Activated CD4-positive, alpha-beta memory T cell treated with anti-CD3 and anti-CD28 coated beads, Interleukin-2, amount 10 ng/mL, durations not matched to agents 7 days and 5 days (primary cell): Measurements from ENCODE around the gene NEDD4L. TPM values are rescaled to one million over a fixed set of nuclear protein-coding genes. Genes with fewer than 3 reads are reported as not detected.

Source experiments
- CTCF ChIA-PET: fragments of 350-600 bp; sonication (Branson Sonifier 250); formaldehyde crosslinking; loops from one replicate; lab custom pipeline; 2021; ENCODE audit warnings: antibody characterized with exemption, inconsistent platforms; lab: Charles Lee
- POLR2A ChIA-PET: fragments of 350-600 bp; sonication (Branson Sonifier 250); formaldehyde crosslinking; loops from one replicate; lab custom pipeline; 2021; ENCODE audit warnings: antibody characterized with exemption; lab: Charles Lee
- DNase-seq: peaks from one replicate; pipeline ENCODE4 v3.0.0-alpha.2; 2020
- H3K27ac Mint-ChIP-seq: one replicate; pipeline ENCODE4 v1.8.0; 2021; ENCODE audit warnings: mild to moderate bottlenecking, mixed read lengths
- H3K27me3 Mint-ChIP-seq: one replicate; pipeline ENCODE4 v1.8.0; 2021; ENCODE audit warnings: mixed read lengths
- H3K36me3 Mint-ChIP-seq: one replicate; pipeline ENCODE4 v1.8.0; 2021; ENCODE audit warnings: low read depth, mixed read lengths
- H3K4me1 Mint-ChIP-seq: one replicate; pipeline ENCODE4 v1.8.0; 2021; ENCODE audit warnings: mixed read lengths
- H3K4me3 Mint-ChIP-seq: one replicate; pipeline ENCODE4 v1.8.0; 2021; ENCODE audit warnings: mild to moderate bottlenecking, mixed read lengths
- H3K9me3 Mint-ChIP-seq: one replicate; pipeline ENCODE4 v1.8.0; 2021; ENCODE audit warnings: mixed read lengths
- total RNA-seq, 2 experiments: library from RNA; stranded (reverse); gene quantifications; one replicate each; pipeline ENCODE4 v1.2.3, GENCODE V29; 2021

The NEDD4L gene
- total RNA-seq, 2 experiments from 2014 or later: 4.6 to 5.8 TPM

- Mint-ChIP-seq H3K27ac (no peak overlapping the region), H3K9me3 (no peaks in the 10 kb centered on the region), H3K4me3 (no peak overlapping the region), H3K36me3 (no peaks in the 10 kb centered on the region), H3K4me1 (no peaks in the 10 kb centered on the region), H3K27me3 (peaks cover 9% of the 10 kb centered on the region)
- CTCF ChIA-PET: no interaction called here
- no peak for DNase-seq
- POLR2A ChIA-PET: no interaction called here
These were observed 316.3 kb downstream of the NEDD4L start for GRCh38 chr18:58360324-58360723.

GRCh38 chr18:58361212-58361611 is 317.2 kb downstream of the NEDD4L start:
- no peaks in the 10 kb centered on the region for H3K9me3 Mint-ChIP-seq
- DNase-seq: no peak
- no peak overlapping the region for H3K4me3 Mint-ChIP-seq
- ChIA-PET POLR2A (no interaction called here), CTCF (no interaction called here)
- H3K27me3 Mint-ChIP-seq: peaks cover 9% of the 10 kb centered on the region
- H3K36me3 Mint-ChIP-seq: no peaks in the 10 kb centered on the region
- no peaks in the 10 kb centered on the region for H3K4me1 Mint-ChIP-seq
- H3K27ac Mint-ChIP-seq: no peak overlapping the region

GRCh38 chr18:58362027-58362575 is 318.1 kb downstream of the NEDD4L start:
- no peaks in the 10 kb centered on the region for H3K9me3 Mint-ChIP-seq
- H3K36me3 Mint-ChIP-seq: no peaks in the 10 kb centered on the region
- DNase-seq: no peak
- H3K4me3 Mint-ChIP-seq: no peak overlapping the region
- ChIA-PET POLR2A (no interaction called here), CTCF (no interaction called here)
- H3K4me1 Mint-ChIP-seq: no peaks in the 10 kb centered on the region
- no peak overlapping the region for H3K27ac Mint-ChIP-seq
- peaks cover 9% of the 10 kb centered on the region for H3K27me3 Mint-ChIP-seq

DNA sequence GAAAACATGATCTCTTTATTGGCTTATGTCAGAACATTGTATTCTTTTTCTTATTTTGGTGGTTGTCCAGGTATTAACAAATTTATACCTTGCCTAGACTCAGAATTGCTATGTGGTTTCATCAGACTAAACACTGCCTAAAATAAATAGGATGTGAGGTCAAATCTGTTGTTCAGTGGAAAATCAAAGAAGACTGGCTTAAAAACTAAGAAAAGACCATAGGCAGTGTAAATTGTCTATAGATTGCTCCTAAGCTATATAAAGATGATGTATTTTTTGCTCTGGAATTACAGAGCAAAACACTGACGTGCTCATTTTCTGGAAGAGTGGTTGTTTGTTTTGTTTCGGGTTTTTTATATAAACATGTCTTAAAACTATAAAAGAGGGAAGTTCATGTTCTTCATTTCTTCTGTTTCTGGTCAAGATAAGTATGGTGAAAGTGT is 318.8 kb downstream of the NEDD4L start:
- Mint-ChIP-seq H3K36me3 (no peaks in the 10 kb centered on the region), H3K27me3 (peaks cover 9% of the 10 kb centered on the region), H3K4me1 (no peaks in the 10 kb centered on the region), H3K9me3 (no peaks in the 10 kb centered on the region), H3K4me3 (no peak overlapping the region), H3K27ac (no peak overlapping the region)
- no peak for DNase-seq
- CTCF ChIA-PET: no interaction called here
- POLR2A ChIA-PET: no interaction called here

DNA sequence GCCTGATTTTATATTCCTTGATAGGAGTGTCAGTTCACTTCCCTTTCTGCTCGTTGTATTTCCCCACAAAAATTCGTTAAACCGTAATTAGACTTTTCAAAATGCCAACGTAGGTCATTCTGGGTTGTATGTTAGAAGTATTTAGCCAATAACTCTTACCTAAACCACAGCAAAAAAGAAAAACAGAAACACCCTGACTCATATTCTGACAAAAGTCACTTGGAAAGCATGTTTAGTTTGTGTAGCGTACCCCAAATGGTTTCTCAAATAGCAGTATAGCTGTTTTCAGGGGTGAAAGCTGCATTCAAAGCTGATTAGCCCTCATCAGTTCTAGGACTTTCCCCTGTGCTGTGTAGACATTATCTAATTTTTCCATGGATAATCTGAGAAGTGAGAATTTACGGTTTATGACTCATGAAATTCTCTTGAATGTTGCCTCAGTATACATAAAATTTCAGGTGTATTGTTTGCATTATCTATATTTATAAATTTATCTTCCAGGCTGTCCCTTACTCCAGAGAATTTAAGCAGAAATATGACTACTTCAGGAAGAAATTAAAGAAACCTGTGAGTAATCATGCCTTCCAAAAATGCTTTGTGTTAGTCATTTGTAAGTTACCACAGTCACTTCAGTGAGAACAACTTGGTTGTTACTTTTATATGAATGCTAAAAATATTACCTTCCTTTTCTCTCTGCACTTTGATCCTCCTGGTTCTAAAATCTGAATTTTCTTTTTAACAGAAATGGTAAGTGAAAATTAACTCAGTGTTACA is 319.9 kb downstream of the NEDD4L start:
- no peak for DNase-seq
- CTCF ChIA-PET: no interaction called here
- no peak overlapping the region for H3K27ac Mint-ChIP-seq
- no peaks in the 10 kb centered on the region for H3K4me1 Mint-ChIP-seq
- POLR2A ChIA-PET: no interaction called here
- peaks cover 9% of the 10 kb centered on the region for H3K27me3 Mint-ChIP-seq
- no peak overlapping the region for H3K4me3 Mint-ChIP-seq
- no peaks in the 10 kb centered on the region for H3K9me3 Mint-ChIP-seq
- H3K36me3 Mint-ChIP-seq: no peaks in the 10 kb centered on the region

DNA sequence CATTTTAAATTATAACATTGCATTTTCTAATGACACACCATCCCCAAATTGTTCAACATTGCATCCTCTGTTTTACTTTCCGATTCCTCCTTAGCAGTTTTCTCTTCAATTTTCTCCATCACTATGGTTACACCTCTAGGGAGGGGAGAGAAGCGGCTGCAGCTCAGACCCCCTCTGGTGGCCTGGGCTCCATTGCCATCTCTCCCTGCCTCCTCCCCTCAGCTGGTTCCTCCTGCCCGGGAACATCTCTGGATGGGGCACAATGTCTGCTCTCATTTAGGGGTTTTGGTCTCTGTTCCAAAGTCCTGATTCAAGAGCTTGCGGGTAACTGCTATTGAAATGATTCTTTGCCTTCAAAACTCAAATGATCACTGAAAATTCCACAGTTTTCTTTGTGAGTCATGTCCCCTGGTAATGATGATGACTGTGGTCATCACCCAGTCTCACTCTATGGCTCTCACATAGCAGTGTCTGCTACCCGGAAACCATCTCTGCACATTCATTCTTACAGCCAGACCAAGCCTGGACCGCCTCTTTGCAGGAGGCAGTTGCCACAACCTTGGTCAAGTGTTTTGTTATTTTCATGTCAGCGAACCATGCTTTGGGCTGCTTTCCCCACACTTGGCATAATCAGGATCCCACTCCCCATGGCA is 321.0 kb downstream of the NEDD4L start:
- Mint-ChIP-seq H3K36me3 (no peaks in the 10 kb centered on the region), H3K4me1 (no peaks in the 10 kb centered on the region), H3K9me3 (no peaks in the 10 kb centered on the region), H3K27me3 (peaks cover 3% of the 10 kb centered on the region), H3K27ac (no peak overlapping the region), H3K4me3 (no peak overlapping the region)
- no peak for DNase-seq
- CTCF ChIA-PET: no interaction called here
- POLR2A ChIA-PET: no interaction called here

DNA sequence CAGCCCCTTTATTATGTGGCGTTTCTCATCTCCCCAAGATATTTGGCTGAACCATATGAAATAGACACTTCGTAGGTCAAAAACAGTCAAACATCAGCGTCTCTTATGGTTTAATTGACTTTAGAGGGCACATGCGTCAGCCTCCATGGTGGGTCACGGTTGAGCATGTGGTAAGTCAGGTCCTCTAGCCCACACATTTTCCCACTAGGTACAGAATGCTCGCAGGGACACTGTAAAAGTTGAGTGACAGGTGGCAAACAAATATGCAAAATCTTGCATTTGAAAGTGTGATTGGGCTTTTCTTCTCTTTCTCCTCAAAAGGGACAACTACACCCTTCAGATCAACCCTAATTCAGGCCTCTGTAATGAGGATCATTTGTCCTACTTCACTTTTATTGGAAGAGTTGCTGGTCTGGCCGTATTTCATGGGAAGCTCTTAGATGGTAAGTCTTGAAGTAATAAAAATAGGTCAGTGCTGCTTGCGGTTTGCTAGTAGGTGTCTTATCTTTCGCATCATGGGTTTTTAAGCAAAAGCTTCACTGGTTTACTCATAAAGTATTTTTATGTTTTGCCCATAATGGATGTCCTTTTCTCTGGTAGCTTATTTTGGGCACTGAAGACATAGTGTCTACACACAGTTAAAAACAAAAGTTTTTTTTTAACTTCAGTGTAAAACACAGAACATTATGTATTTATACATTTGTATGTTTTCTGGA is 323.6 kb downstream of the NEDD4L start:
- CTCF ChIA-PET: no interaction called here
- no peaks in the 10 kb centered on the region for H3K9me3 Mint-ChIP-seq
- no peak for DNase-seq
- no peaks in the 10 kb centered on the region for H3K36me3 Mint-ChIP-seq
- POLR2A ChIA-PET: no interaction called here
- no peaks in the 10 kb centered on the region for H3K4me1 Mint-ChIP-seq
- H3K4me3 Mint-ChIP-seq: no peak overlapping the region
- H3K27me3 Mint-ChIP-seq: no peaks in the 10 kb centered on the region
- no peak overlapping the region for H3K27ac Mint-ChIP-seq

GRCh38 chr18:58369616-58370015 is 325.6 kb downstream of the NEDD4L start:
- CTCF ChIA-PET: no interaction called here
- Mint-ChIP-seq H3K36me3 (no peaks in the 10 kb centered on the region), H3K4me1 (no peaks in the 10 kb centered on the region), H3K4me3 (no peak overlapping the region), H3K27ac (no peak overlapping the region), H3K9me3 (no peaks in the 10 kb centered on the region), H3K27me3 (no peaks in the 10 kb centered on the region)
- DNase-seq: no peak
- POLR2A ChIA-PET: no interaction called here

DNA sequence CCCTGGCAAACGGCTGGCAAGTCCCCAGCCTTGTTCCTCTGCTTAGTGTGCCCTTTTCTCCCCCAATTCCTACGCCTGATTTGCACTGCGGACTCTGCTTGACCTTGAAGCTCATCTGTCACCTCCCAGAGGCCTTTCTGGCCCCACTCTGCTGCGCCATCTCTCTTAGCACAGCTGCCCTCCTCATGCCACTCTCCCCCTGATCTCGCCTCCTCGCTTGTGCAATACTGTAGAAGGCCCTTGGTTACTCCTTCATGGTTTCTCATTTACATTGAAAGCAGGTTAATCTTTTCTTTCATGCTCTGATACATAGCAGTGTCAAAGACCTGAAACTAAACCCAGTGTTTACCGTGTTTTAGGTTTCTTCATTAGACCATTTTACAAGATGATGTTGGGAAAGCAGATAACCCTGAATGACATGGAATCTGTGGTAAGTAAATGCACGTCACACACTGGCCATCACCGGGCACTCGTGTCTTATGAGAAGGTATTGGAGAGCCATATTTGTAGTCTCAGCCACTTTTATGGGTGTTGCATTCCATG is 326.1 kb downstream of the NEDD4L start:
- Mint-ChIP-seq H3K27ac (no peak overlapping the region), H3K27me3 (no peaks in the 10 kb centered on the region), H3K9me3 (no peaks in the 10 kb centered on the region), H3K4me1 (no peaks in the 10 kb centered on the region), H3K36me3 (no peaks in the 10 kb centered on the region), H3K4me3 (no peak overlapping the region)
- ChIA-PET POLR2A (no interaction called here), CTCF (no interaction called here)
- no peak for DNase-seq

DNA sequence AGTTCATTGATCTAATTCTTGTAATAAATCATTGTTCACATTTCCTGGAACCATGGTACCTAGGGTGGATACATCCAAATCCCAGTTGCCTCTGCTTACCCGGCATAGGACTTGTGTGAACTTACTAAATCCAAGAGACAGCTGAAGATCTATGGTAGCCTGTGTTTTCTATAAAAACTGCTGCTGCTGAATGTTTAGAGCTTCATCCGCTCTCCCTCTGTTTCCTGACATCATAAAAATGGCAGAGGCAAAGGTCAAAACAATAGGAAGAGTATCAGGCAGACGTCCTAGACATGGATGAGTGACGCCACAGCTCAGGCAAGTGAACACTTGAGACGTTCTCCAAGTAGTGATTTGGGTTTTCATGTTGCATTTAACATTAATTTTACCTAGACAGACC is 326.6 kb downstream of the NEDD4L start:
- DNase-seq: no peak
- Mint-ChIP-seq H3K9me3 (no peaks in the 10 kb centered on the region), H3K36me3 (no peaks in the 10 kb centered on the region), H3K27ac (no peak overlapping the region), H3K4me3 (no peak overlapping the region), H3K4me1 (no peaks in the 10 kb centered on the region), H3K27me3 (no peaks in the 10 kb centered on the region)
- CTCF ChIA-PET: no interaction called here
- POLR2A ChIA-PET: no interaction called here

- Mint-ChIP-seq H3K27me3 (no peaks in the 10 kb centered on the region), H3K36me3 (no peaks in the 10 kb centered on the region), H3K9me3 (no peaks in the 10 kb centered on the region), H3K4me3 (no peak overlapping the region), H3K27ac (no peak overlapping the region), H3K4me1 (no peaks in the 10 kb centered on the region)
- POLR2A ChIA-PET: no interaction called here
- CTCF ChIA-PET: no interaction called here
- DNase-seq: no peak
These were observed 329.5 kb downstream of the NEDD4L start for GRCh38 chr18:58373481-58373880.

DNA sequence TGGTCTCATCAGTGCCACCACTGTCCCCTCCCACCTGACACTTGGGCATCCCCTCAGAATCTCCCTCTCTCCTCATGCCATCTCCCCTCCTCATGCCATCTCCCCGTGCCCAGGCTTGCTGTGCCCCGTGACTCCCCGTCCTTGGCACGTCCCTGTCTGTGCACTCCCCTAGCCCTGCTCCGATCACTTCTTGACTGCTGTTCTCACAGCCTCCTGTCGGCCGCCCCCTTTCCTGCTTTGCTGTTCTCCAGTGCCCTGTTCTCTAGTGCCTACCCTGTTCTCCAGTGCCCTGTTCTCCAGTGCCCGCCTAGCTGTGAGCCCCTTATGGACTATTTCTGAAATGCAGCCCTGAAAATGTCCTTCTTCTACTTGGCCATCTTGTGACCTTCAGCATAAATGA is 331.0 kb downstream of the NEDD4L start:
- ChIA-PET CTCF (no interaction called here), POLR2A (no interaction called here)
- H3K4me1 Mint-ChIP-seq: no peaks in the 10 kb centered on the region
- H3K36me3 Mint-ChIP-seq: no peaks in the 10 kb centered on the region
- H3K27me3 Mint-ChIP-seq: no peaks in the 10 kb centered on the region
- no peak overlapping the region for H3K4me3 Mint-ChIP-seq
- H3K27ac Mint-ChIP-seq: no peak overlapping the region
- no peak for DNase-seq
- H3K9me3 Mint-ChIP-seq: no peaks in the 10 kb centered on the region
